Endothelial cell of umbilical vein (primary cell): ENCODE measurements around the gene NEAT1.

ENCODE experiments used
- CTCF ChIP-seq, 2 donors: IDR thresholded peaks; 1 replicate in 1 of 2; 2 replicates in 1 of 2; pipeline ENCODE4 v1.5.1; 2011; ENCODE audit warnings: low read length in 2 of 2, mild to moderate bottlenecking in 2 of 2, moderate library complexity in 2 of 2, control low read depth in 1 of 2, inconsistent platforms in 1 of 2, low read depth in 1 of 2; ENCODE audit not compliant: insufficient read depth in 1 of 2; ENCODE audit errors: extremely low read depth in 1 of 2
- EZH2 ChIP-seq: IDR thresholded peaks from 2 replicates; pipeline ENCODE4 v1.6.1; 2012; ENCODE audit warnings: borderline replicate concordance, low read depth, mild to moderate bottlenecking, moderate library complexity, low read length, inconsistent platforms; ENCODE audit not compliant: severe bottlenecking
- POLR2A ChIP-seq: IDR thresholded peaks from 2 replicates; pipeline ENCODE4 v1.6.1; 2012; ENCODE audit warnings: low read depth, mild to moderate bottlenecking, control low read depth, low read length
- POLR2AphosphoS5 ChIP-seq: IDR thresholded peaks from 2 replicates; pipeline ENCODE4 v1.6.1; 2012; ENCODE audit warnings: low read depth, mild to moderate bottlenecking, control low read depth, low read length, moderate library complexity; ENCODE audit not compliant: insufficient read depth

- TF ChIP-seq EZH2 (no peak), POLR2AphosphoS5 (peak; percentile 81), POLR2A (no peak), CTCF (IDR thresholded peaks at IDR 0.05; ENCODE audit: extremely low read depth in 1 of 2, insufficient read depth in 1 of 2, low read depth in 1 of 2, low read length in 2 of 2) (no peak)
These were observed 5.3 kb downstream of the NEAT1 start for GRCh38 chr11:65427691-65428577.
